Measurements from ENCODE around the gene GALNT6.
A peak's percentile ranks its signal among the peaks of the same experiment; 100 is the strongest.

GALNT6 gene

DNA sequence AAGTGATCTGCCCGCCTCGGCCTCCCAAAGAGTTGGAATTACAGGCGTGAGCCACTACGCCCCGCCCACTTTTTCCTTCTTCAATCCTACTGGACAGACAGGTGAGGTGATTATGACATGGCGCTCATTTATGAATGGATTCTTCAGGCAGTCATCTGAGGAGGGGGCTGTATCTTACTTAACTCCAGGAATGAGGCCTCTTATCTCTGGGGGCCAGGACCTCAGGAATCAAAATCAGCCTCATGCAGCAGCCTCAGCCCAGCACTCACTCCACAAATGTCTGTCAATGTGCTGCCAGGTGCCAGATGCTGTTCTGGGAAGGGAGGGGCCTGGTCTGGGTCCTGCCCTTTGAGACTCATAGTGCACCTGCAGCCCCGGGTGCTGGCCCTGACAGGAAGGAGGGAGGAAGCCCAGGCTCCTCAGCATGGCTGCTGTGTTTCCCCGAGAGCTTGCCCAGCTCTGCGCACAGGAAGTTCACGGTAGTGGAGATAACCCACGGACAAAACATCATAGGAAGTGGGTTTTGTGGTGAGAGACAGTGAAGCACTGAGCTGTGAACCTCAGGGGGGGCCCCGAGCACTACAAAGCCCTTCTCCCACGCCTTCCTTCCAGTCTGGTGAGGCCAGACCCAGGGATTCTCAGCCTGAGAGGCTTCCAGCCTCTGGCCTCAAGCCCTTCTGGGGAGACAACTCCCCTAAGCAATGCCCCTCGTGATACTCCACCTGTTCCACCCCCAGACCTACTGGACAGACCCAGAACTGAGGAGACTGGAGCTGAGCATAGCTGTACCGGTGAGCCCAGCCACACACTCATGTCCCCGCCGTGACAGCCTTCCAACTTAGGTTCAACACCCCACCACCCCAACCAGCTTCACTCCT lies 22.3 kb downstream of the GALNT6 start:
- DNase-seq (ENCODE audit: insufficient read length, low spot score) (no peak), FAIRE-seq (no peak)
- no peak for TF ChIP-seq POLR2A (IDR thresholded peaks at IDR 0.05; ENCODE audit: low read depth, low read length)

DNA sequence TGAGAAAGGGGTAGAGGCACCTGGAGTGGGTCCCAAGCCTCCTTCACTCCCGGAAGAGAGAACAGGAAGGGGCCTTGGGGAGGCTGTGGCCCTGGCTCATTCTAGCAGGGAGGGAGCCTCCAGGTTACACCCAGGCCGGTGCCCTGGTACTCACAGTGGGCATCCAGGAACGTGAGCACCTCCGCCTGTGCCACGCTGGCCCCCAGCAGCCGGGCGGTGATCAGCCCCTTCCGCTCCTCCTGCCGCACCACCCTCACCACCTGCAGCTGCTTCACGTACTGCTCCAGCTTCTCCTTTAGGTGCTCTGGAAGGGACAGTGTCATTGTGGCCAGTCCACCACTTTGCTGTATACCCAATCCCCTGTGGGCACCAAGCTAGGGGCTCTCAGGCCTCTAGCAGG lies 25.9 kb downstream of the GALNT6 start:
- no peak for FAIRE-seq
- no peak for DNase-seq (ENCODE audit: insufficient read length, low spot score)
- no peak for TF ChIP-seq POLR2A (IDR thresholded peaks at IDR 0.05; ENCODE audit: low read depth, low read length)

- no peak for DNase-seq (ENCODE audit: insufficient read length, low spot score)
- no peak for FAIRE-seq
- no peak for TF ChIP-seq POLR2A (IDR thresholded peaks at IDR 0.05; ENCODE audit: low read depth, low read length)
Observed at GRCh38 chr12:51364001-51364400, 27.2 kb downstream of the GALNT6 start.

DNA sequence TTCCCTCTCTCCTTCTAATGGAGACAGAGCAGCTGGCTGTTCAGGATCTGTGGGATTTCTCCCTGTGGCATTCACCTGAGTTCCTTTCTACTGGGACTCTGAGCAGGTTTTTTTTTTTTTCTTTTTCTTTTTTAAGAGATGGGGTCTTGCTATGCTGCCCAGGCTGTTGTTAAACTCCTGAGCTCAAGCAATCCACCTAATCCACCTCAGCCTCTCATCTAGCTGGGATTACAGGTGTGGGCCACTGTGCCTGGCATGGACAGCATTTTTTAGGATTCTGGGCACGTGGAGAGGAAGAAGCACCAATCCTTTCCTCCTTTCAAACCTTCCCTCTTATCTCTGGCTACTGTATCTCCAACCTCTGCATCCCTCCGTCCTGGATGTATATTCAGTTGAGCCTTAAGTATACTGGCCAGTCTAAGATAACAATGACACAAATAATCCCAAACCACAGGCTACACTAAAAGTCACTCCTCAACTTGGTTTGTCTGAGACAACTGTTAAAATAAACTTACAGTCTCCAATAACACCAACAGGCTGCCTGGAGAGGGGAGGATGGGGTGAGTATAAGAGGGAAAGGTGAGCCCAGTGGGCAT lies 28.4 kb downstream of the GALNT6 start:
- FAIRE-seq (no peak), DNase-seq (ENCODE audit: insufficient read length, low spot score) (no peak)
- TF ChIP-seq POLR2A (IDR thresholded peaks at IDR 0.05; ENCODE audit: low read depth, low read length): no peak

DNA sequence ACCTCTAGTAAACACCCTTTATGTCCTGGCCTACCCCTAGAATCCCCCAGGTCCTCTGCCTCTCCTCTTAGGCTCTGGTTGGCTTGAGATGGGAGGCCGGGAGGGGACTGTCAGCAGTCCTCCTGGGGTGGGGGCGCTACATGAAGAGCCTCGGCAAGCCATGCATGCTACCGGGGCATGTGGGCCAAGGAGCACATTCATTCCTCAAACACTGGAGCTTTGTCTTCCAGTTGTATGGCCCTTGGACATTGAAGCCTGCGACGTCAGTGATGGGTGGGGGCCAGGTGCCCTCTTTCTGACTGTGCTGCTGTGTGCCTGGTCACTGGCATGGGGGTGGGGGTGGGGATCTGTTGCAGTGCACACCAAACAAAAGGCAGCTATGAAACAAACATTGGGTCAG lies 28.9 kb downstream of the GALNT6 start:
- FAIRE-seq: no peak
- DNase-seq (ENCODE audit: insufficient read length, low spot score): no peak
- TF ChIP-seq POLR2A (IDR thresholded peaks at IDR 0.05; ENCODE audit: low read depth, low read length): no peak

DNA sequence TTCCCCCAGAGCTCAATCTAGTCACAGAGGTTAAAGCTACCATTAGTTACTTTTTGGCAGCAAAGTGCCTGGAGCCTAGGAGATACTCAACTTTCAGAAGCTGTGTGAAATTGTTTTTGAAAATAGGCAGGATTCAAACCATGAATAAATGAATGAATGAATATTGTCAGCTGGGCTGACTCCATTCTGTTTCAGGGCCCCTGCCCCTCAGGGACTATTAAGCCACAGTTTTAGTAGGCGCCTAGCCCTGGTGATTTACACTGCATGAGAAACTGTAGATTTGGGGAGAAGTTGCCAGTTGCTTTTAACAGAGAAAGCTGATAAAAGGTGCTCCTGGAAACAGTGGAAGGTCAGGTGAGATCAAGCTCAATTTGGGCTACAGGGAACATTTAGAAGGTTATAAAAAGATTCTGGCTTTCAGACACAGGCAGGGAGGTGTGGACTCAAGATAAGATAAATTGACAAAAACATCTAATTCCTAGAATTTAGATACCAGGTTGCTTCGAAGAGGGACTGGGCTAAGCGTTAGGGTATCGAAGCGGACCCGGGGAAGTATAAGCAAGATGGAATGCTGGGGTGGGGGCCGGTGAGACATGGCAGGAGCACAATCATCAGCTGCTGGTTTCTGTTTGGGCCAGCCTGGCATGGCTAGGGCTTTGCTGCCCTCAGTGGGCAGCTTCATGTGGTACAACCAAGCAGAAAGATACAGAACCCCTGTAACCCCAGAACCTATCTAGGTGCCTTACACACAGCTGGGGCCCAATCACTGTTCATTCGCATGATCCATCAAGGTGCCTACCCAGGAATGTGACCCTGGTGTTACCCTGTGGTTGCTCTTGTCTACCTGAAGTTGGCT lies 29.8 kb downstream of the GALNT6 start:
- FAIRE-seq (no peak), DNase-seq (ENCODE audit: insufficient read length, low spot score) (no peak)
- TF ChIP-seq POLR2A (IDR thresholded peaks at IDR 0.05; ENCODE audit: low read depth, low read length): no peak

GRCh38 chr12:51360315-51360714 lies 30.9 kb downstream of the GALNT6 start:
- TF ChIP-seq POLR2A (IDR thresholded peaks at IDR 0.05; ENCODE audit: low read depth, low read length): no peak
- DNase-seq (ENCODE audit: insufficient read length, low spot score) (no peak), FAIRE-seq (no peak)

DNA sequence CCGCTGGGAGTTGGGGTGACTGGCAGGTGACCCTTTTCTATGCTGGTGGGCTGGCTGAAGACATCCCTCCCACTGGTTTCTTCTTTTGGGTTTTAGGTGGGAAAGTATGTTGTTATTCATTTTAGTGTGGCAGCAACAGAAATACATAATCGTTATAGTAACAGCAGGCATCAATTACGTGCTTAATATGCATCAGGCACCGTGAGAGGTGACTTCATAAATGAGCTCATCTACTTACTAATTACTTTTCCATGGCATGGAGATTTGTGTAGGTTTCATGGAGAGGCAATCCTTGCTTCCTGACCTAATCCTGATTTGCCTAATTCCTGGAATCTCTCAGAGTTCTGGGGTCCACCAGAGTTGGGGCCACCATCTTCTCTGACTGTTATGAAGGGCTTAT lies 31.4 kb downstream of the GALNT6 start:
- FAIRE-seq (no peak), DNase-seq (ENCODE audit: insufficient read length, low spot score) (no peak)
- no peak for TF ChIP-seq POLR2A (IDR thresholded peaks at IDR 0.05; ENCODE audit: low read depth, low read length)

- DNase-seq (ENCODE audit: insufficient read length, low spot score) (no peak), FAIRE-seq (no peak)
Observed at GRCh38 chr12:51358496-51358895, 32.7 kb downstream of the GALNT6 start.

DNA sequence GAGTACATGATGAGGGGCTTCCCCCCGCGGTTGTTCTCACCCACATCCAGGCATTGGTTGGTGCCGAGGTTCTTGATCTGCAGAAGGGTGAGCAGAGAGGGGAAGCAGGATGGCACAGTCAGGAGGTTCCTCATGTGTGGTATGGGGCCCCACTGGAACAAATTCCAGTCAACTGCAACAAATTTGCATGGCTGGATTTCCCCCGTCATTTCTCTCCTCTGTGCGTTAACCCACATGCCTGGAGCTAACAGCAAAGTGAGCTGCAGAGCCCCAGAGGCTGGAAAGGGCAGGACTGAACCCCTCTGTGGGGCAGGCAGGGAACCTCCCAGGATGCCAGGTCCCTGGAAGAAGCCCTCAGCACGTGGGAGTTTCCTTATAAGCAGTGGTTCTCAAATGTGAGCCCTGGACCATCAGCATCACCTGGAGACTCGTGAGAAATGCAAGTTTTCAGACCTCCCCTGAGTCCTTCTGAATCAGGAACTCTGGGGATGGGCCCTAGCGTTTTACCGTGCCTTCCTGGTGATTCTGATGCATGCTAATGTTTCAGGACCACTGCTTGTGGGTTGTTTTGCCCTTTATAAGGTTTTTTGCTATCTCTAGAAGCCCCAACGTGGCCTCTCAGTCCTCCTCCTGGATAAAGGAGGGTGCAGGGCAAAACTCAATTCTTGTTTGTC lies 33.7 kb downstream of the GALNT6 start:
- FAIRE-seq: no peak
- no peak for DNase-seq (ENCODE audit: insufficient read length, low spot score)
- no peak for TF ChIP-seq POLR2A (IDR thresholded peaks at IDR 0.05; ENCODE audit: low read depth, low read length)

More at GRCh38 chr12:51358496-51358895, 32.7 kb downstream of the GALNT6 start:
- TF ChIP-seq POLR2A (IDR thresholded peaks at IDR 0.05; ENCODE audit: low read depth, low read length): no peak

GRCh38 chr12:51351913-51352532 lies 39.2 kb downstream of the GALNT6 start:
- DNase-seq (ENCODE audit: insufficient read length, low spot score): peak; percentile 52
- FAIRE-seq: peak; percentile 68
- TF ChIP-seq POLR2A (IDR thresholded peaks at IDR 0.05; ENCODE audit: low read depth, low read length): no peak

- TF ChIP-seq POLR2A (IDR thresholded peaks at IDR 0.05; ENCODE audit: low read depth, low read length): no peak
- DNase-seq (ENCODE audit: insufficient read length, low spot score): no peak
- no peak for FAIRE-seq
Observed at GRCh38 chr12:51349026-51349425, 42.2 kb downstream of the GALNT6 start.

GRCh38 chr12:51348116-51348515 lies 43.1 kb downstream of the GALNT6 start:
- no peak for FAIRE-seq
- DNase-seq (ENCODE audit: insufficient read length, low spot score): no peak
- TF ChIP-seq POLR2A (IDR thresholded peaks at IDR 0.05; ENCODE audit: low read depth, low read length): no peak

Measured in H54 (cell line).